H1 (cell line): Measurements from ENCODE around the gene ADGRG2. TPM values are rescaled to one million over a fixed set of nuclear protein-coding genes. Genes with fewer than 3 reads are reported as not detected.

ENCODE experiments used
- CTCF ChIA-PET: fragments of 300-600 bp; sonication (Branson Sonifier 250); formaldehyde crosslinking; loops from one replicate; lab custom pipeline; 2021; ENCODE audit not compliant: partially characterized antibody; lab: Charles Lee
- POLR2A ChIA-PET: fragments of 300-600 bp; sonication (Branson Sonifier 250); formaldehyde crosslinking; loops from one replicate; lab custom pipeline; 2021; ENCODE audit warnings: inconsistent platforms; ENCODE audit not compliant: partially characterized antibody; lab: Charles Lee
- DNase-seq, 2 experiments: peaks; one replicate each; pipeline versions ENCODE4 v3.0.0 to v3.0.0-alpha.2; 2010 to 2022; ENCODE audit warnings: low spot score in 2 of 2, low read depth in 1 of 2, mixed read lengths in 1 of 2
- FAIRE-seq: peaks from 2 replicates; lab custom pipeline; 2011; peaks lifted over from hg19 to GRCh38; lab: Jason Lieb, UNC
- H2AFZ ChIP-seq: 2 replicates; pipeline ENCODE4 v1.8.1; 2012; ENCODE audit warnings: low read length, inconsistent platforms
- H2AK5ac ChIP-seq: 2 replicates; pipeline ENCODE4 v1.6.1; 2013; ENCODE audit warnings: low read depth, low read length
- H2BK120ac ChIP-seq: replicated peaks from 2 replicates; pipeline ENCODE3; 2013; ENCODE audit warnings: low read depth, low read length, inconsistent platforms
- H2BK12ac ChIP-seq: 2 replicates; pipeline ENCODE4 v1.6.1; 2013; ENCODE audit warnings: low read depth, low read length
- H2BK15ac ChIP-seq: 2 replicates; pipeline ENCODE4 v1.6.1; 2013; ENCODE audit warnings: low read length
- H2BK20ac ChIP-seq: 2 replicates; pipeline ENCODE4 v1.6.1; 2013; ENCODE audit warnings: low read length
- H2BK5ac ChIP-seq: 2 replicates; pipeline ENCODE4 v1.6.1; 2013; ENCODE audit warnings: low read depth, low read length
- H3K14ac ChIP-seq: 2 replicates; pipeline ENCODE4 v1.6.1; 2013; ENCODE audit warnings: inconsistent platforms; ENCODE audit not compliant: insufficient read length
- H3K18ac ChIP-seq: 2 replicates; pipeline ENCODE4 v1.6.1; 2013; ENCODE audit warnings: low read length; ENCODE audit errors: extremely low read depth
- H3K23ac ChIP-seq: 2 replicates; pipeline ENCODE4 v1.6.1; 2013; ENCODE audit warnings: inconsistent platforms; ENCODE audit not compliant: insufficient read length
- H3K23me2 ChIP-seq: 2 replicates; pipeline ENCODE4 v1.6.1; 2013; ENCODE audit warnings: low read depth, low read length
- H3K27ac ChIP-seq: 2 replicates; pipeline ENCODE4 v1.6.1; 2011; ENCODE audit warnings: low read depth, low read length, inconsistent platforms
- H3K27me3 ChIP-seq, 4 experiments: replicated peaks in 1 of 4; 1 replicate in 1 of 4; 2 replicates in 3 of 4; pipeline versions ENCODE4 v1.6.1 to v1.8.1; 2011 to 2013; ENCODE audit warnings: low read length in 3 of 4, mild to moderate bottlenecking in 3 of 4, inconsistent platforms in 2 of 4, mixed read lengths in 2 of 4, moderate library complexity in 1 of 4; ENCODE audit not compliant: control insufficient read depth in 3 of 4, insufficient read depth in 3 of 4; ENCODE audit errors: extremely low read depth in 1 of 4
- H3K36me3 ChIP-seq, 4 experiments: 2 replicates each; pipeline versions ENCODE4 v1.6.1 to v1.8.1; 2011 to 2013; ENCODE audit warnings: mild to moderate bottlenecking in 4 of 4, low read length in 3 of 4, moderate library complexity in 2 of 4, control low read depth in 1 of 4, inconsistent platforms in 1 of 4; ENCODE audit not compliant: insufficient read depth in 4 of 4, control insufficient read depth in 2 of 4
- H3K4ac ChIP-seq: replicated peaks from 2 replicates; pipeline ENCODE3; 2013; ENCODE audit warnings: low read length, low read depth, mixed read lengths, inconsistent platforms; ENCODE audit not compliant: insufficient read length
- H3K4me1 ChIP-seq, 4 experiments: replicated peaks in 1 of 4; 1 replicate in 1 of 4; 2 replicates in 3 of 4; pipeline versions ENCODE4 v1.6.1 to v1.8.1; 2011 to 2013; ENCODE audit warnings: low read length in 3 of 4, inconsistent platforms in 2 of 4, mixed read lengths in 1 of 4; ENCODE audit not compliant: insufficient read depth in 4 of 4, control insufficient read depth in 3 of 4
- H3K4me2 ChIP-seq, 2 experiments: 2 replicates each; pipeline versions ENCODE4 v1.6.1 to v1.8.1; 2011 to 2013; ENCODE audit warnings: low read depth in 2 of 2, low read length in 2 of 2, control low read depth in 1 of 2, inconsistent platforms in 1 of 2, mild to moderate bottlenecking in 1 of 2; ENCODE audit not compliant: insufficient read depth in 1 of 2
- H3K4me3 ChIP-seq, 4 experiments: fragments of 200-600, 300-600 bp in 1 of 4; sonication (generic), shearing (Covaris generic), sonication (Bioruptor Twin) in 1 of 4; 2 replicates each; pipeline versions ENCODE4 v1.5.1 to v1.8.1; 2011 to 2016; ENCODE audit warnings: low read length in 4 of 4, low read depth in 3 of 4, control low read depth in 2 of 4, inconsistent platforms in 2 of 4, mild to moderate bottlenecking in 2 of 4, mixed read lengths in 1 of 4, moderate library complexity in 1 of 4; ENCODE audit not compliant: insufficient read depth in 2 of 4; ENCODE audit errors: extremely low read depth in 1 of 4
- H3K56ac ChIP-seq: replicated peaks from 2 replicates; pipeline ENCODE3; 2013; ENCODE audit warnings: low read depth, mild to moderate bottlenecking, mixed read lengths, low read length, inconsistent platforms; ENCODE audit not compliant: insufficient read length
- H3K79me1 ChIP-seq: 2 replicates; pipeline ENCODE4 v1.6.1; 2013; ENCODE audit warnings: low read depth, low read length, control low read depth
- H3K79me2 ChIP-seq, 2 experiments: 2 replicates each; pipeline versions ENCODE4 v1.6.1 to v1.8.1; 2012 to 2013; ENCODE audit warnings: low read length in 2 of 2, mild to moderate bottlenecking in 2 of 2, inconsistent platforms in 1 of 2; ENCODE audit not compliant: insufficient read depth in 2 of 2, control insufficient read depth in 1 of 2
- H3K9ac ChIP-seq, 4 experiments: replicated peaks in 1 of 4; 1 replicate in 1 of 4; 2 replicates in 3 of 4; pipeline versions ENCODE4 v1.6.1 to v1.8.1; 2011 to 2013; ENCODE audit warnings: low read depth in 3 of 4, low read length in 3 of 4, control low read depth in 2 of 4, mild to moderate bottlenecking in 2 of 4, moderate library complexity in 2 of 4, inconsistent platforms in 1 of 4; ENCODE audit errors: extremely low read depth in 1 of 4
- H3K9me3 ChIP-seq, 2 experiments: 2 replicates each; pipeline versions ENCODE4 v1.6.1 to v1.8.1; 2012 to 2013; ENCODE audit warnings: mild to moderate bottlenecking in 2 of 2, moderate library complexity in 2 of 2, control low read depth in 1 of 2, inconsistent platforms in 1 of 2, low read depth in 1 of 2, low read length in 1 of 2, mixed read lengths in 1 of 2; ENCODE audit not compliant: insufficient read depth in 2 of 2
- H4K20me1 ChIP-seq, 2 experiments: replicated peaks in 1 of 2; 2 replicates each; pipeline versions ENCODE3 to v1.8.1; 2011 to 2013; ENCODE audit warnings: inconsistent platforms in 2 of 2, low read length in 2 of 2, mild to moderate bottlenecking in 1 of 2; ENCODE audit not compliant: insufficient read depth in 2 of 2, control insufficient read depth in 1 of 2
- H4K5ac ChIP-seq: 2 replicates; pipeline ENCODE4 v1.6.1; 2013; ENCODE audit warnings: low read length, low read depth, mixed read lengths, inconsistent platforms; ENCODE audit not compliant: insufficient read length
- H4K8ac ChIP-seq: 2 replicates; pipeline ENCODE4 v1.8.0; 2013; ENCODE audit warnings: mild to moderate bottlenecking, moderate library complexity, low read length, inconsistent platforms; ENCODE audit not compliant: insufficient read depth; ENCODE audit errors: extremely low read depth
- H4K91ac ChIP-seq: replicated peaks from 2 replicates; pipeline ENCODE3; 2013; ENCODE audit warnings: low read length, mixed read lengths, inconsistent platforms; ENCODE audit not compliant: insufficient read length
- BRCA1 ChIP-seq: IDR thresholded peaks from 2 replicates; pipeline ENCODE4 v1.6.1; 2012; ENCODE audit warnings: low read depth, low read length, improper control_type of control experiment
- CBX5 ChIP-seq: fragments of 300-800, 300-1000 bp; sonication (generic); IDR thresholded peaks from 2 replicates; pipeline ENCODE4 v1.7.1; 2016; ENCODE audit warnings: antibody characterized with exemption, low read length, low read depth
- CBX8 ChIP-seq: fragments of 300-800, 300-1000 bp; sonication (generic); IDR thresholded peaks from 2 replicates; pipeline ENCODE4 v1.7.1; 2016; ENCODE audit warnings: low read depth, low read length, borderline replicate concordance
- CHD2 ChIP-seq: IDR thresholded peaks from 2 replicates; pipeline ENCODE4 v1.6.1; 2012; ENCODE audit warnings: low read length, improper control_type of control experiment
- KDM1A ChIP-seq: fragments of 200-600, 300-600 bp; sonication (generic); IDR thresholded peaks from 2 replicates; pipeline ENCODE4 v1.7.1; 2016; ENCODE audit warnings: mild to moderate bottlenecking, low read length, borderline replicate concordance
- MAX ChIP-seq: IDR thresholded peaks from 2 replicates; pipeline ENCODE4 v1.6.1; 2012; ENCODE audit warnings: inconsistent platforms
- POLR2AphosphoS5 ChIP-seq: IDR thresholded peaks from 2 replicates; pipeline ENCODE4 v1.6.1; 2011; ENCODE audit warnings: low read depth, low read length
- RAD21 ChIP-seq, 2 experiments: IDR thresholded peaks in 1 of 2; conservative IDR thresholded peaks in 1 of 2; 2 replicates each; pipeline ENCODE4 v1.6.1; 2011; ENCODE audit warnings: low read depth in 2 of 2, low read length in 2 of 2, improper control_type of control experiment in 1 of 2, inconsistent platforms in 1 of 2, mild to moderate bottlenecking in 1 of 2, moderate library complexity in 1 of 2
- SIRT6 ChIP-seq: IDR thresholded peaks from one replicate; pipeline ENCODE4 v1.7.1; 2012; ENCODE audit warnings: low read length, inconsistent platforms
- SIX5 ChIP-seq: IDR thresholded peaks from 2 replicates; pipeline ENCODE4 v1.6.1; 2011; ENCODE audit warnings: mild to moderate bottlenecking, low read depth, low read length
- TBP ChIP-seq: IDR thresholded peaks from 2 replicates; pipeline ENCODE4 v1.6.1; 2011; ENCODE audit warnings: low read depth, low read length, improper control_type of control experiment
- polyA plus RNA-seq, 7 experiments: library from polyadenylated mRNA; depleted of rRNA in 3 of 7; stranded (reverse) in 5 of 7; unstranded in 2 of 7; fragments of >200 nt in 5 of 7; fragments of 200-250 nt in 2 of 7; gene quantifications; 1 replicate in 5 of 7; 2 replicates in 1 of 7; 4 replicates in 1 of 7; pipeline versions ENCODE4 v1.2.1 to v1.2.3, GENCODE V29; 2011 to 2013; ENCODE audit warnings: missing spikeins in 2 of 7, mixed read lengths in 2 of 7
- total RNA-seq: library from RNA; stranded (reverse); fragmentation: NEBNext Ultra II Directional; extraction: Animal tissue kit (Norgen Biotek cat#: 25700); gene quantifications from 2 replicates; pipeline ENCODE4 v1.2.1, GENCODE V29; 2021

Gene ADGRG2
- total and polyA plus RNA-seq, 2 of the 8 experiments (the other 6 are each of a cell fraction or from before 2014, with no cell fraction given) = 8.9 to 13.3 TPM

- Histone ChIP-seq H2AFZ (no peak overlapping the region), H3K18ac (no peak overlapping the region), H3K56ac (no peak overlapping the region), H4K8ac (no peak overlapping the region), H3K36me3 (no peaks in the 10 kb centered on the region), H2BK5ac (no peak overlapping the region), H3K14ac (no peak overlapping the region), H3K79me1 (no peaks in the 10 kb centered on the region), H3K27ac (no peak overlapping the region), H3K4ac (no peak overlapping the region), H3K23ac (no peak overlapping the region), H3K4me2 (no peak overlapping the region), H3K23me2 (no peaks in the 10 kb centered on the region), H3K79me2 (no peaks in the 10 kb centered on the region), H2BK15ac (no peak overlapping the region), H3K4me3 (no peak overlapping the region), H2AK5ac (no peak overlapping the region), H3K9me3 (no peaks in the 10 kb centered on the region), H2BK12ac (no peak overlapping the region), H4K91ac (no peak overlapping the region), H2BK20ac (no peak overlapping the region), H2BK120ac (no peak overlapping the region), H3K27me3 (no peaks in the 10 kb centered on the region), H4K5ac (peak overlapping the region; percentile 43), H3K9ac (no peak overlapping the region; a peak in 1 of 7 replicates), H3K4me1 (peaks cover 0 to 5% (median 2%) of the 10 kb centered on the region in 4 experiments; a peak in 4 of 7 replicates), H4K20me1 (no peaks in the 10 kb centered on the region)
- ChIA-PET CTCF (interaction anchor here (0.5 kb wide), 1 partner anchor 19 kb away, joined by 3 read pairs; no protein-coding TSS in a partner anchor), POLR2A (interaction anchor here (0.9 kb wide), 1 partner anchor 13 kb away, joined by 3 read pairs; no protein-coding TSS in a partner anchor)
- DNase-seq = no peak
- no peak for FAIRE-seq
- TF ChIP-seq SIRT6 (no peak), CBX5 (no peak), CHD2 (no peak), RAD21 (IDR thresholded peaks at IDR 0.05 in 1 of 2, conservative IDR thresholded peaks at IDR 0.05 in 1 of 2; ENCODE audit: low read depth in 2 of 2, low read length in 2 of 2) (no peak), MAX (no peak), POLR2AphosphoS5 (no peak), KDM1A (no peak), TBP (no peak), SIX5 (no peak), BRCA1 (no peak), CBX8 (no peak)
These were observed 125.7 kb downstream of the ADGRG2 start for GRCh38 chrX:18996536-18996935.
